G401.6 (cell line): ENCODE results near the gene TMEM273.

Experiments used
- FAIRE-seq: peaks from 2 replicates; lab custom pipeline; 2012; peaks lifted over from hg19 to GRCh38; lab: Jason Lieb, UNC

TMEM273 gene

DNA sequence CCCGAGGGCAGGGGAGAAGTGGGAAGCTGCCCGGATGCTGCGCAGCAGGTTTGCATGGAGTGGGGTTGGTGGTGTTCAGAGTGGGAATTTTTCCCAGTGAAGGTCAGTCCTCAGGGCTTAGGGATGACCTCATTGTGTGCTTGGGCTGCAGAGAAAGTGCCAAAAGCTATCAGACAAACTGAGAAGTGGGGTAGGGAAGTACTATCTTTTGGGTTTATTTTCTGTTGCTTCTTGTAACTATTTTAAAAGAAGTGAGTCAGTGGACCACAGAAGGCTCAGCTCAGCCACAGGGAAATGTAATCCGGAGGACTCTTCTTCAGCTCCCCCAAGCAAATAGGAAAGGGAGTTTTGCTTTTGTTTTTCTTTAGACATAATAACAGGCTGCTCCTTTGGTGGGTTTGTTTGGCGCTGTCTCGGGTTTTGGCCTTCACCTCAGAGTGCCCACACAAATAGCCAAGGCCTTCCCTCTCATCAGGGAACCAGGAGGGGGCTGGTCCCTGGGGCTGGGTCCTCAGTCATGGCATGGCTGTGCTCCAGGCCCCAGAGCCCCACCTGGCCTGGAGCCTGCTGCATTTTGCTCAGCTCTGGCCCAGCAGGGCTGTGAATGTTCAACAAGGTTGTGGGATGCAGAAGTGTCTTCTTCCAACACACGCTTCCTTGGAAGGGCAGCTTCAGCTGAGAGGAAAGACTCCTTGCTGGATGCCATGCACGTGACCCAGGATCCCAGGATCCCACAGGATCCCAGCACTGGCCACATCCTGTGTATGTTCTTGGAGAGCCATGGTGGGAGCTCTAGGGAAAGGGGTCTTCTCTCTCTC, 49.0 kb downstream of the TMEM273 start:
- no peak for FAIRE-seq

DNA sequence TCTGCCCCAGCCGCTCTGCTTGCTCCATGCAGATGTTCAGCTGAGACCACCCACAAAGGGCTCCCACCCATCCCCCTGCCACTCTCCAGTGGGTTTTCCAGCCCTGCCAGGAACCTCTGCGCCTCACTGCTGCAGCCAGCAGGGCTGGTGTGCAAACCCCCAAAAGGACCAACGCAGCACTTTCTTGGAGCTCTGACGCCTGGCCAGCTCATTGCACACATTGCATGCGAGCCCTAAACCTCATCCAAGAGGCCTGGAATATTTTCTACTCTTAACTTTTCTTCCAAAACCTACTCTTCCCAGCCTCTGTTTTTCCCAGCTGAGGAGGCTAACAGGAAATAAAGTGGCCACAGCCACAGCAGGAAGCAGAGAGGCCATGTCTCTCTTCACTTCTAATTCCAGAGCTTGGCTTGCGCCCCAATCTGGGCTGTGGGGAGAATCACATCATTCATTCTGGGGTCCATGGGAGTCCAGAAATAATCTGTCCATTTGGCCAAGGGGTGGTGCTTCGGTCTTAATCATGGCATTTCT, 49.8 kb downstream of the TMEM273 start:
- FAIRE-seq, result no peak

DNA sequence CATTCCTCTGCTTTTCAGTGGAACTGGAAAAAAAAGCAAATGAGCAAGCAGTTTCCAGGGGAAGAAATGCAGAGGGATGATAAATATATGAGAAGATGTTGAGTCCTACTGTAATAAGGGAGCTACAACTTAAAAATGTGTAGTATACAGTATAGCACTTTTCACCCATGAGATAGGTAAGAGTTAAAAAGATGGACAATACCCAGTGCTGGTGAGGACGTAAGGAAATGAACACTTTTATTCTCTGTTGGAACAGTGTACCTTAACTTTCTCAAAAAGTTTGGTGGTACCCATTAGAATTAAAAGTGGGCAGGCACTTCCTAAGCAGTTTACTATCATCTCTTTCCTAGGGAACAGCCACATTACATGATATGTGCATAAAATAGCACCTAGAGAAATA, 51.7 kb downstream of the TMEM273 start:
- FAIRE-seq, result no peak

DNA sequence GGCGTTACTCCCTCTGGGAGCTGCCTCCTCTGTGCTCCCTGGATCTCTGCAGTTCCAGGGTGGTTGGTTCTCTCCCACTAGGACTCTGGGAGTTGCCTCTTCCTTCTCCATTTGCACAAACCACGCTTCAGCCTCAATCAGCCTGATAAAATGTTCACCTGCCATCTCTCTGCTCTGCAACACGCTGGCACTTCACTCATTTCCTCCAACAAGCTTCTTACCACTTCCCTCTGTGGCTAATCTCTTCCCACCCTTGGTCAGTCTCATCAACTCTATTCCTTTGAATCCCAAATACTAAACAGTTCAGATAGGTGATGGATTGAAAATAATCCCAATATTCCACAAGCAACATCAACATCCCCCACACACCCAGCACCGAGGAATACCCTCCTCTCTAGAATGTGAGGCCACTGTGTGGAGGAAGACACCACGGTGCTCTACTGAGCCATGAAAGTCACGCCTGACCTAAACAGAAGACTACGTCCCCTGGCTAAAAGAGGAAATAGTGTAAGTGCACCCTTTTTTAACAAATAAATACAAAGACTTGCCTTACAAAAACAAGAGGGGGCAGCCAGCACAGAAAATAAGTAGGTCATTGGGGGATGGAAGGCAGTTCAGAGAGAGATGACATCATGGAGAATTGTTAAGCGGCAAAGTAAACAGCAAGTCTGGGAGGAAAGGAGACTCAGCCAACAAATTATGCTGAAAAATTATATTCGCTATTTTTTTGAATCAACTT, 52.4 kb downstream of the TMEM273 start:
- no peak for FAIRE-seq

DNA sequence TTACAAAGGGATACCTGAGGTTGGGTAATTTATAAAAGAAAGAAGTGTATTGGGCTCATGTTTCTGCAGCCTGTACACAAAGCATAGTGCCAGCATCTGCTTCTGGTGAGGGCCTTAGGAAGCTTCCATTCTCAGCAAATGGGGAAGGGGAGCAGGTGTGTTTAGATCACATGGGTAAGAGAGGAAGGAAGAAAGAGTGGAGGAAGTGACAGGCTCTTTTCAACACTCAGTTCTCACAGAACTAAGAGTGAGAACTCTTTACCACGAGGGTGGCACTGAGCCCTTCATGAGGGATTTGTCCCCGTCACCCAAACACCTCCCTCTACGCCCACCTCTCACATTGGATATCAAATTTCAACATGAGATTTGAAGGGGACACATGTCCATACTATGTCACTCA, 53.9 kb downstream of the TMEM273 start:
- FAIRE-seq, result no peak

DNA sequence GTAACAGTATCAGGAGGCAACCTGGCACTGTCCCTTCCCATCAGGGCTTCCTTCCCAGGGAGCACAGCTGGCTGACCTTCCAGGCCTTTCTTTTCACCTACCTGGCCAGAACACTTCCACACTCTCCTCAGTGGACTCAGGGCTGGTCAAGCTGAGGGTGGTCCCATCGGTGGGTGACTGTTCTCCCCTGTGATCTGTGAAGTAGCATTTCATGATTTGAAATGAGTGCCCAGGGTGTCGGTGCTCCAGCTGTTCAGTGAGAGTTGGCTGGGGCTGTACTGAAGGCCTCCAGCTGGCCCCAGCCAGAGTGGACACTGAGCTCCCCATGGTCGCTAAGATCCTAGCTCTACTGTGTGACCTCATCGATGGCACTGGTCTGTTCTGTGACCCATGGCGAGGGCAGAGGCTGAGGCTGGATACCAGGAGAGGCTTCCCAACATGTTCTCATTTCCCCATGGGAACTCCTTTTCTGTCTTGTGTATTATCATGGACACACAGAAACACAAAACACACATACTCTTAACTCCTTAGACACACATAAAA, 54.4 kb downstream of the TMEM273 start, which contains the start of gene FAM170B:
TSS of gene FAM170B (minus strand) at position 316 of the 543 bp plus-strand sequence. CDS start at position 213, 103 bp downstream.
- no peak for FAIRE-seq

DNA sequence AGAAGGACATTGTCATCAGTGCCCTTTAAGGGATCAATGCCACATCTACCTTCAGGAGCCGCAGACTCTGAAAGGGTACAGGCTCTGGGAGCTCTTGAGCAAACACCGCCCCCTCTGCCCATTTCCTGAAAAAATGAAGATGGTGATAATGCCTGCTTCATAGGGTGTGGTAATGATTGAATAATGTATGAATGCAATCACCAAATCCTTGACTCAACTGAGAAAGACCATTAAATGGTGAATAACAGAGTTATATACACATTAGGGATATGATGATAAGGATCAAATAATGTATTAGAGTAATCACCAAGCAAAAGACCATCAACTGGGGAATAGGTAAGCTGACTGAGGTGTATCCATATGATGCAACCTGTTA, 55.8 kb downstream of the TMEM273 start:
- no peak for FAIRE-seq

DNA sequence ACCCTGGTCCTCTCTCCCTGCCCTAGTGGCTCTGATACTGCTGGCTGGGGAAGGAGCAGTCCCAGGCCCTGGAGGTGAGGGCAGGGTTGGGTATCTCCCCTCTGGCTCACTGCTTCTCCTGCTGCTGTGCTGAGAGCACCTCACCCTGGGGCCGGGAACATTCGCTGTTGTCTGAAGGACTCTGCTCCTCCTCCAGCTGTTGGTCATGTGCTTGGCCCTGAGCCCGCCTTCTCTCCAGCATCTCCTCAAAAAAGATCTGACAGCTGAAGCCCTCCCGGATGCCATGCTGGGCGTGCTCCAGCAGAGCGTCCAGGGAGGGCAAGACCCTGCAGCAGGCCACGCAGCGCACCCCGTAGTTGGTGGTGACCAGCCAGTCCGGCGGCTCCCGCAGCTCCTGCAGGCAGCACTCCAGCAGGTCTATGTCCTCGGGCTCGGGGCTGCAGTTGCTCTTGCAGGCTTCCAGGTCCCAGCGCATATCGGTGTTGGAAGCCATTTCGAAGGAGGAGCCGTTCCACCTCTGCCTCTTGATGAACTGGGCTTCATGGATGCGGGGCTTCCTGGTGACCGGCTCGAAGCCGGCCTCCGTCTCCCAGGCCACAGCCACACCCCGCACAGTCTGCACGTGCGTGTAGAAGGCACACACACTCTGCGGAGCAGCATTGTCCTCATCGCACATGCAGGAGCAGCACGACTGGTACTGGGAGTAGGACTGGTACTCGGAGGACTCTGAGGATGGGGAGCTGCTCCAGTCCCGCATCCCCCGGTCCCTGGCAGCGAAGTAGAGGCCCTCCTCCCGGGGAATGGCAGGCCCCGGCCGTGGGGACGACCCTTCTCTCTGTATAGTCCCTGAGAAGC, 56.5 kb downstream of the TMEM273 start:
- FAIRE-seq, result no peak

DNA sequence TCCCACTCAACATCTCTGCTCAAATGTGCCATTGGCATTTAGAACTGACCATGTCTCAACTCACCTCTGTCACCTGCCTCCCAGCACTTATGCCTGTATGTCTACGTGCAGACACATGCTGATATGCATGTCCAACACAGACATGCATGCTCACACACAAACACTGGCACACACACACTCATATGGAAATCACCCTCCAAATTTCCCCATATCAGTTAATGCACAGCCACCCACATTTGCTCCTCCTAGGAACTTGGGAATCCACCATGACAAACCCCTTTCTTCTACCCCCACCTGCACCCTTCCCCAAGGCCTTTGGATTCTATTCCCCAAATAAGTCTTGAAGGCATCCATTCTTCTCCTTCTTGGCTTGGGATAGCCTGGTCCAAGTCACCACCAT, 58.8 kb downstream of the TMEM273 start:
- no peak for FAIRE-seq

DNA sequence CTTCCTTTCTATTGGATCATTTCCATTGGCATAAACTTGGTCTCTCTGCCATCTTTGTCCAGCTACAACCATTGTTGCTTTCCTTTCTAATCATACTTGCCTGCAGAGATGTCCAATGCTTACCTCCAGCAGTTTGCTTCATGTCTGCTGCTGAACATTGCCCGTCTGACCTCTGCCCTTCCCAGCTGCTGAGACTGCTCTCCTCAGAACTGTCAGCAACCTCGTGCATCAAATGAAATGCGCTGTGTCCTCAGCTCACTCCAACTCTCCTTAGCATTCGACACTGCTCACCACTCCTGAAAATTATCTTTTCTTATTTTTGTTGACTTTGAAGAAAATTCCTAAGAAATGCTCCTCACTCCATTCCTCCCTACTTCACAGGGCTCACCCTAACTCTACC, 59.3 kb downstream of the TMEM273 start:
- no peak for FAIRE-seq

DNA sequence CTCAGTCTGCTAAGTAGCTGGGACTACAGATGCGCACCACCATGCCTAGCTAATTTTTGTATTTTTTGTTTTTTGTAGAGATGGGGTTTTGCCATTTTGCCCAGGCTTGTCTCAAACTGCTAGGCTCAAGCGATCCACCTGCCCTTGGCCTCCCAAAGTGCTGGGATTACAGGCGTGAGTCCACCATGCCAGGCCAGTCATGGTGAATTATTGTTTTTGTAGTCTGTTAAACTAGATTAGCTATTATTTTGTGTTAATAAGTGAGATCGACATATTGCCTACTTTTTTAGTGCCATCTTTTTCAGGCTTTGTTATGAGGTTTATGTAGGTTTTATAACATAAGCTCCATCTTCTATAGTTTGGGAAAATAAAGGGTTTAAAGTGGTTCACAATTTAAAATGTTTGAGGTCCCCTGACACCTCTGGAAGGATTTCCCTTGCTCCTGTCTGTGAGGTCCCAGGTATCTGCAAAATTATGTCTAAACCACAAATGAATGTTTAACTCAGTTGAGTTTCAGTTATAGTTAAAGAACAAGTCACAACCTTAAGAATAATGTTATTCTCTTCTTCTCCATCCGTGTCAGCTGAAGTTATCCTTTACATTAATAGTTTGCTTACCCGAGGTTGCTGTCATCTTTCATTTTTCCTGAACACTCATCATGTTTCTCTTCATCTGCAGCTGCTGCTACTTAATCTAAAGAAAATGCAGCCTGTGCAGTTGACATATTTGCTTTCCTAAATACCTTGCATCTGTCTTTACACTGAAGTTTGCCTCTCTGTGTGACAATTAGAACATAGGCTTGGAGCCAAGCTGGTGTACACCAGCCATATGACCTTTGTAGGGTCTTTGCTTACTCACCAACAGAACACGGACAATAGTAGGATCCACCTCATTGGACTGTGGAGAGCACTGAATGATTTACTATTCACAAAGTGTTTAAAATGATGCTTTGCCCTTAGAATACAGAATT, 63.9 kb downstream of the TMEM273 start:
- FAIRE-seq, result no peak

DNA sequence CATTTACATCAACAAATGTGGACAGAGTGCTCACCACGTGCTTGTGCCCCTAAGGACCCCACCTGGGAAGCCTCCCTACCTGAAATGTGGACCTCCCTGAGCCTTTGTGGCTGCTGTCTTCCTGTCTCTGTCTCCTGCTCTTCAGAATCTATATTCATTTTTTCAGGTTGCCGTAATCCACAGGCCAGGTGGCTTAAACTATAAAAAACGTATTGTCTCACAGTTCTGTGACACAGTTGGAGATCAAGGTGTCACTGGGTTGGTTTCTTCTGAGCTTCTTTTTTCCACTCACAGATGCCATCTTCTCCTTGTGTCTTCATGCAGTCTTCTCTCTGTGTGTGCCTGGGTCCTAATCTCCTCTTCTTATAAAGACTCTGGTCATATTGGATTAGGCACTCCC, 67.3 kb downstream of the TMEM273 start:
- no peak for FAIRE-seq

DNA sequence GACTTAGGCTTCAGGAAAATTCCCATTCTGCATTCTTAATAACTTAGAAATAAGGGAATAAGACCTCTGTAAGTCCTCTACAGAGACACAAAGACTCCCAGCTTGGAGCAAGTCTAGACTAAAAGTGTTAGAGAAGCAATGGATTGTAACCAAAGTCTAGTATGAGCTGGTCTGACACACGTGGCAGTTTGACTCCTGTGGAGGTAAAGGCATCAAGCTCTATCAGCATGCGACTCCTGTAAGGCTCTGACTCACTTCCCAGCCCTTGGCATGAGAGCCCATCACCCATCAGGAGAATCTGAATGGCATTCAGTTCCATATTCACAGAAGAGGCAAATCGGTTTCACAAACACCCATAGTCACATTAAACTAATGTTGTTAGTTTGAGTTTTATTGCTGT, 68.4 kb downstream of the TMEM273 start:
- no peak for FAIRE-seq

DNA sequence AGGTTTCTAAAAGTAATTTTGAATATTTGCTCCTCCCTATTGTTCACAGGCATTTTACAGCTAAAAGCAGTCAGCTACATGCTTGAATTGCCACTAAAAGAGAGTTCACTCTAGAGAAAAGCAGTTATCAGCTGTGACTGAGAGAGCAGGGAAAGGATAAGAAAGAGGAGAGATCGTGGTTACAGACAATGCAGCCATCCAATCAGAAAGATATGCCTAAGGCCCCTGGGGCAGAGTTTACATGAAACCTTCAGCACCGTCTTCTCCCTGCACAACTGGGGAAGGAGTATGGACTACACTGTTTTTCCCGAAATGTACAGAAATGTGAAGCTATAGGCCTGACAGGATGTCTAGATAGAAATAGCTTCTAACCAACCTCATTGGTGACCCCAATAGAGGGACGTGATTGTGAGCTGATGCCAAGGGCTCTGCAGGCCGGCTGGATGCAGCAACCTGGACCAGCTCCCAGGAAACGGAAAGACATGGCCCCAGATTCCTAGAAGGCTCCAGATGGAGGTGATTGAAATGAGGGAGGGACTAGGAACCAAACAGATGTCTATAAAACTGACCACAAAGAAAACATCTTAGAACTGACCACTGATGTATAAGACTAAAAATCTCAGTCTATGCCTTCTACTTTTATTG, 69.6 kb downstream of the TMEM273 start:
- FAIRE-seq, result no peak

DNA sequence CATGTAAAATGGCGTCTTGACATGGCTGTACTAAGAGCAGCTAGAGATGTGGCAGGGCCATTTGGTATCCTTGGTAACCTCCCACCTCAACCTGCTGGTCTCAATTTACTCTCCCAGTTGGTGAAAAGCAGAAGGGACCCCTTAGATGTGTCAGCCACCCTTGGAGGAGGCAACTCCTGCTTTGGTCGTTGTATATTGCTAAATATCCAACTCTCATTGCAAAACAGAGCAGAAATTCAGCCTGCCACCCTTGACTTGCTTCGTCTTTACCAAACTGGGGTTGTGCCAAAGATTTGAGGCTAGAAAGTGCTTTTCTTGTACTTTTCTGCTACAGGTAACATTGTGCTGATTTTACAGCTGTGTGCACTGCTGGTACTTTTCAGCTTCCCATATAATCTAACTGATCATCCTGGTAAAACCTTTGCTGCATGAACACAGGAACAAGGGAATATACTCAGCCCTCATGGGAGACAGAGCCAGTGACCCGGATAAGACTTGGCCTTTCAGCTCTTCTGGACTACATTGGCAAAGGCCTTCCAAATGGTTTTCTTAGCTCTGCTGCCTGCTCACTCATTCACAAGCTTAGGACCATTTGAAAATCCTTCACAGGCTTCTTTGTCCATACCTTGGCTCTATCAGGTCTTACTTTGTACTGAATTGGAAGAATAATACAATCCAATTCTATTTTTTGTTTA, 70.7 kb downstream of the TMEM273 start:
- no peak for FAIRE-seq

DNA sequence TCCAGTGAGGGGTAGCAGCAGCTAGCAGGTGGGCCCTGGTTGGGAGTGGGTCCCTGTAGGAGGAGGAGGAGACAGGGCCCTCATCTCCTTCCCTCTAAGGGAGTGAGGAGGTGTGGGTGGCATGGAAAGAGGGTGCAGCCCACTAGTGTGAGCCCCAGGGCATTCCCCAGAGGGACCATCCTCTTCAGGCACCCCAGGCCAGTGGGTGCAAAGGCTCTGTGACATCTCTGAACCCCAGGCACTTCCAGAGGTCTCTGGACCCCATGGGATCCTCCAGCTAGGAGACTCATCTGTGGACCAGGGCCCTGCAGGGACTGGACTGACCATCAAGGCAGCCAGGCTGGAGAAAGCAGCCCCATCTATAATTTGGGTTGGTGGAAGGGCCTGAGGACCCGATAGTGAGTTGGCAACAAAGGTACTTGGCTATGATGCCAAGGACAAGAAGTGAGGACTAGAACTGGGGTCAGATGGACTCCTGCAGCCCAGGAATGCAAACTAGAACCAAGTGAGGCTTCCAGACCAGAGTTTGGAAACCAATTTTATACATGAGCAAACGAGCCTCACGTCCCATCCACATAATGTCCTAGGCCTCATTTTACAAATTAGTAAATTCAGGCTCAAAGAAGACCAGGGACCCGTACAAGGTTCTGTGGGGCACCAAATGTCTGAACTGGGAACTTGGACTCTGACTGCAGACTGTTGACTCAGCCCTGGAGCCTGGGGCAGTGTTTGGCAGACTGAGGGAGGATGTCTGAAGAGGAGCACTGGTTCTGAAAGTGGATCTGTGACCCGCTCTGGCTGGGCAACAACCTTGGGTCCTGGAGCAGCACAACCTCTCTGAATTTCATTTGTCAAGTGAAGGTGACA, 71.4 kb downstream of the TMEM273 start:
- no peak for FAIRE-seq

DNA sequence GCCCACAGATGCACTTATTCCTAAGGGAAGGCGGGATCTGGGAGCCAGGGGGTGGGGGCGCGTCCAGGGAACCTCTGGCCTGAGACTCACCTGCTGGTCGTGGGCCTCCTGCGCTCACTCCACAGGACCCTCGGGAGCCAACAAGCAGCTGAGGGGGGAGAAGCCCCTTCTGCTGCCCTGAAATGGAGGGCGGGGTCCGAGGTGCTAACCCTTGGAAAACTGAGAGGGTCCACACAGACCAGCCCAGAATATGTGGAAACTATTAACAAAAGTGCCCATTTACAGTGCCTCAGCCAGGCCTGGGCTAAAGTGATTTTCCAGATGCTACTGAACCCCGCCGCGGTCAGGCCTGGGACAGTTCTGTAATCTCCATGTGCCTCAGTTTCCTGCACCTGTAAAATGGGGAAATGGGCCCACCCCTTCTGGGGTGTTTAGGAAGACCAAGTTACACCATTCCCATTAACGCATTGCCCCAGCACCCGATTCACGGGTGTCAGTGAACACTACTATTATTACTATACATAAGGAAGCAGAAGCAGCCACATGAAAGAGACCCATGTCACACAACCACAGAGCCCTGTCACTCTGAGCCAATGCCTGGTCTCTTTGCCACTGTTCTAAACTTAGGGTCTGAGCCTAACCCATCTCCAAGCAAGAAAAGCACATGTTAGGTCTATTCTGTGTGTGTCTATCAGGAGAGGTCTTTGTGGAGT, 72.2 kb downstream of the TMEM273 start:
- FAIRE-seq, result no peak
